GM10248 (cell line): ENCODE measurements around the gene LY6G5B.
"Not testable (repeated sequence)": the region's sequence is repeated elsewhere in the genome, so short reads cannot be mapped to it uniquely, and the experiment has no call there.

Experiments
- CTCF ChIA-PET: fragments of 300-600 bp; sonication (Branson Sonifier 250); formaldehyde crosslinking; extraction: SDS; loops from one replicate; lab custom pipeline; 2021; ENCODE audit warnings: antibody characterized with exemption; lab: Yijun Ruan, JAX
- POLR2A ChIA-PET: fragments of 350-650 bp; sonication (Branson Sonifier 250); formaldehyde crosslinking; extraction: SDS; loops from one replicate; lab custom pipeline; 2020; ENCODE audit warnings: antibody characterized with exemption; lab: Yijun Ruan, JAX
- DNase-seq: peaks from one replicate; pipeline ENCODE4 v3.0.0; 2012; ENCODE audit errors: extremely low spot score
- TF ChIP-seq, protein P1 (sequence below): IDR thresholded peaks from 2 replicates; pipeline ENCODE4 v1.5.1; 2012; ENCODE audit warnings: mild to moderate bottlenecking, low read depth; ENCODE audit errors: extremely low read depth, missing control alignments, control extremely low read depth

The LY6G5B gene

DNA sequence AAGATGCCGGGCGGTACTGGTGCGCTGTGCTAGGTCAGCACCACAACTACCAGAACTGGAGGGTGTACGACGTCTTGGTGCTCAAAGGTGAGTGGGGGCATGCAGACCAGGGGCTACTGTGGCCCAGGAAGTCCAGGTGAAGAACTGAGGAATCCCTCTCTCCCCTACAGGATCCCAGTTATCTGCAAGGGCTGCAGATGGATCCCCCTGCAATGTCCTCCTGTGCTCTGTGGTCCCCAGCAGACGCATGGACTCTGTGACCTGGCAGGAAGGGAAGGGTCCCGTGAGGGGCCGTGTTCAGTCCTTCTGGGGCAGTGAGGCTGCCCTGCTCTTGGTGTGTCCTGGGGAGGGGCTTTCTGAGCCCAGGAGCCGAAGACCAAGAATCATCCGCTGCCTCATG lies 37.9 kb downstream of the LY6G5B start:
- POLR2A ChIA-PET, result no interaction called here
- TF ChIP-seq, protein P1, sequence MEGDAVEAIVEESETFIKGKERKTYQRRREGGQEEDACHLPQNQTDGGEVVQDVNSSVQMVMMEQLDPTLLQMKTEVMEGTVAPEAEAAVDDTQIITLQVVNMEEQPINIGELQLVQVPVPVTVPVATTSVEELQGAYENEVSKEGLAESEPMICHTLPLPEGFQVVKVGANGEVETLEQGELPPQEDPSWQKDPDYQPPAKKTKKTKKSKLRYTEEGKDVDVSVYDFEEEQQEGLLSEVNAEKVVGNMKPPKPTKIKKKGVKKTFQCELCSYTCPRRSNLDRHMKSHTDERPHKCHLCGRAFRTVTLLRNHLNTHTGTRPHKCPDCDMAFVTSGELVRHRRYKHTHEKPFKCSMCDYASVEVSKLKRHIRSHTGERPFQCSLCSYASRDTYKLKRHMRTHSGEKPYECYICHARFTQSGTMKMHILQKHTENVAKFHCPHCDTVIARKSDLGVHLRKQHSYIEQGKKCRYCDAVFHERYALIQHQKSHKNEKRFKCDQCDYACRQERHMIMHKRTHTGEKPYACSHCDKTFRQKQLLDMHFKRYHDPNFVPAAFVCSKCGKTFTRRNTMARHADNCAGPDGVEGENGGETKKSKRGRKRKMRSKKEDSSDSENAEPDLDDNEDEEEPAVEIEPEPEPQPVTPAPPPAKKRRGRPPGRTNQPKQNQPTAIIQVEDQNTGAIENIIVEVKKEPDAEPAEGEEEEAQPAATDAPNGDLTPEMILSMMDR, result no peak
- DNase-seq, result no peak
- CTCF ChIA-PET, result interaction anchor here (2.1 kb wide), 1 partner anchor 62 kb away, joined by 8 read pairs; no protein-coding TSS in a partner anchor

DNA sequence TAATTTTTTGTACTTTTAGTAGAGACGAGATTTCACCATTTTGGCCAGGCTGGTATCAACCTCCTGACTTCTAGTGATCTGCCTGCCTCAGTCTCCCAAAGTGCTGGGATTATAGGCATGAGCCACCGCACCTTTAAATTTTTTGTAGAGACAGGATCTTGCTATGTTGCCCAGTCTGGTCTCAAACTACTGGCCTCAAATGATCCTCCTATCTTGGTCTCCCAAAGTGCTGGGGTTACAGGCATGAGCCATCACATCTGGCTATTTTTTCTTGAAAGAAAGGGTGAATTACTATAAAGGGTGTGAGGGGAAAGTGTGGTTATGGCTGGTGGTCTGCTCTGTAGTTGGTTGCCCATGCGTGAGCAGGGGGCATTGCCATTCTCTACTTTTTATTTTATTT lies 38.4 kb downstream of the LY6G5B start:
- CTCF ChIA-PET, result interaction anchor here (1.6 kb wide), 1 partner anchor 12 kb away, joined by 3 read pairs; no protein-coding TSS in a partner anchor

DNA sequence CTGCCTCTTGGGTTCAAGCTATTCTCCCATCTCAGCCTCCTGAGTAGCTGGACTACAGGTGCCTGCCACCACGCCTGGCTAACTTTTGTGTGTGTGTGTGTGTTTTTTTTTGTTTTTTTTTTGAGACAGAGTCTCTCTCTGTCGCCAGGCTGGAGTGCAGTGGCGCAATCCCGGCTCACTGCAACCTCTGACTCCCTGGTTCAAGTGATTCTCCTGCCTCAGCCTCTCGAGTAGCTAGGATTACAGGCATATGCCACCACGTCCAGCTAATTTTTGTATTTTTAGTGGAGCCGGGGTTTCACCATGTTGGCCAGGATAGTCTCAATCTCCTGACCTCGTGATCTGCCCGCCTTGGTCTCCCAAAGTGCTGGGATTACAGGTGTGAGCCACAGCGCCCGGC lies 39.4 kb downstream of the LY6G5B start:
- CTCF ChIA-PET, result interaction anchor here (1.6 to 4.3 kb wide), 2 partner anchors 11 to 20 kb away, joined by 3 to 14 read pairs; partner anchors contain the start of gene DDAH2
- POLR2A ChIA-PET, DNase-seq: not testable (repeated sequence)

More for the DNA sequence above, 38.4 kb downstream of the LY6G5B start:
- POLR2A ChIA-PET, result no interaction called here
- DNase-seq, result no peak
- TF ChIP-seq, protein P1, result no peak

DNA sequence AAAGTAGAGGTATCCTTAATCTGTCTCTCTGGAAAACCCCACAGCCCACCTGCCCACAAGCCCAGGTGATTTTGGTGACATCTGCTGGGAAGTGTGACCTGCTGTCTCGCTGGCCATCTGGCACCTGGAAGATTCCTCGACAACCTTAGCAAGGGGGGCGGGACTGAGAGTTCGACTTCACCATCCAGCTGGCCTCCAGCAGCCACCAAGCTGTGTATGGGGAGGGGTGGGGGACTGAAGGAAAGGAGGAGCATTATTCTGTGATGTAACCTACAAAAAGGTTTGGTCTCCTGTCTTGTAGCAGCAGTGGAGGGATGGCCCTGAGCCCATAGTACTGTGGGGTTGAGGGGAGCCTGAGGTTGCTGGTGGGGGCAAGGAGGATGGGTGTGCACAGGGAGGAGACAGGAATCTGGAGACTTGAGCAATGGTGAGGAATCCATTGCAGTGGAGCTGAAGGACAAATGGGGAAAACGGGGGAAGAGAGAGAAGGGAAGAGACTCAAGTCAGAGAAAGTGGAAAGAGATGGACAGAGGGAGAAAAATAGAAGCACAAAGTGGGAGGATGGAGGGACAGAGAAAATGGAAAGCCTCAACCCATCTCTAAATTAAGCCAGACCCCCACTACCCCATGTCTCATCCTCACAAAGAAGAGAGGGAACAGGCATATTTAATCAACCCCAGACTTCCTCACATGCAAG lies 40.9 kb downstream of the LY6G5B start:
- TF ChIP-seq, protein P1, result no peak
- DNase-seq, result no peak
- ChIA-PET CTCF (interaction anchor here (1.5 to 4.3 kb wide), 4 partner anchors 15 to 119 kb away, joined by 4 to 14 read pairs (median 5); partner anchors contain the start of gene DDAH2), POLR2A (interaction anchor here (0.6 to 1.2 kb wide), 2 partner anchors 17 to 186 kb away, joined by 3 to 7 read pairs; no protein-coding TSS in a partner anchor)

DNA sequence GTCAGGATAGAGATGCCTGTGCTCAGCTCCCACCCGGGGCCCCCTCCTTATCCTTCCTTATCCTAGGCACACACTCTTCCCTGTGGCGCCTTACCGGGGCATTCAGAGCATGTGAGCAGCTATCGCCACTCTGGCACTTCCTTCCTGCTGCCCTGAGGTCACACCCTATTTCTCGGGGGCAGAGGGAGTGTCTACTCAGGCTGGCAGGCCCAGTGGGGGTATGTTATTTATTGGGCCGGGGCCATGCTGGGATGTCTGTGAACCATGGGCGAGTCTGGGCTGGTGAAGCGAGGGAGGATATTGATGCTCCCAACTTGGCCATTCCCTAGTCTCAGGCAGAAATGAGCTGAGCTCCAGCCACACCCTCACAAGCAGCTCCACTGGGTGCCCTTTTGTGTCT lies 41.5 kb downstream of the LY6G5B start:
- ChIA-PET CTCF (interaction anchor here (1.5 to 4.3 kb wide), 4 partner anchors 14 to 119 kb away, joined by 4 to 14 read pairs (median 5); partner anchors contain the start of gene DDAH2), POLR2A (interaction anchor here (1.2 kb wide), 1 partner anchor 16 kb away, joined by 3 read pairs; no protein-coding TSS in a partner anchor)
- TF ChIP-seq, protein P1, result no peak
- no peak for DNase-seq

DNA sequence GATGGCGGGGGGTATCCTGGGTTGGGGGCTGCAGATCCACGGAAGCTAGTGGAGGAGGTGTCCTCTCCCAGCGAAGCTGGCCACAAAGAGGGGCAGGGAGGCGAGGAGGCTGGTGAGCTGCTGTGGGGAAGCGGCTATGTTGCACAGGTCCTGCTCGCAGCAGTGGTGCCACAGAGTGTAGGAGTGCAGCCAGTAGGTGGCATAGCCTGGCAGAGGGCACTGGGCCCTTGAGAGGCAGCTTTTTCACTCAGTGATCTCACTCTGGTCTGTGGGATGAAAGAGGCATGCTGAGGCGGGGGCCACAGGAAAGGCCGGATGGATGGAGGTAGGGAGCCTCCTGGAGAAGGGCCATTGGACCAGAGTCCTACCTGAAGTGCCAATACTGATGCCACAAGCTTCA lies 42.5 kb downstream of the LY6G5B start:
- ChIA-PET POLR2A (interaction anchor here (0.8 kb wide), 1 partner anchor 13 kb away, joined by 5 read pairs; no protein-coding TSS in a partner anchor), CTCF (interaction anchor here (1.5 to 4.3 kb wide), 3 partner anchors 13 to 57 kb away, joined by 5 to 14 read pairs (median 5); partner anchors contain the start of gene DDAH2)
- TF ChIP-seq, protein P1, result no peak
- no peak for DNase-seq
